ENCODE results near the gene ZFY.

The ZFY gene

DNA sequence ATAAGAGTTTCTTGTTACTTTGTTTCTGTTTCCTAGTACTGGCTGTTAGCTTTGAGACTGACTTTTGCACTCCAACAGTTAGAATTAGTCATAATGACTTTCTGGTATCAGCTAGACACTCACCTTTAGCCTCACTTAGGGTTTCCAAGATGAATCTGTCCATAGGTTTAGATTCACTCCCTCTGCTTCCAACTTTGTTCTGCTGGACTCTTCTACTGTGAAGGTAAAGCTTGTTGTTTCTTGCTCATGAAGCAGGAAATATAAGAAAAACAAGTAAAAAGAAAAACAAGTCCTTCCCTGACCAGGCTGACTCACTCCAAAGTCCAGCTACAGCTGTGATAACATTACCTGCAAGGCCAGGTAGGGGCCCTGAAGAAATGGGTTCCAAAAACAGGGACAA, 67.0 kb downstream of the ZFY start:
- no peak for TF ChIP-seq EZH2phosphoT487 (IDR thresholded peaks at IDR 0.05; ENCODE audit: low read length)
- TF ChIP-seq EZH2 (optimal IDR thresholded peaks at IDR 0.05; ENCODE audit: low read depth, low read length): no peak
- TF ChIP-seq, protein P1, sequence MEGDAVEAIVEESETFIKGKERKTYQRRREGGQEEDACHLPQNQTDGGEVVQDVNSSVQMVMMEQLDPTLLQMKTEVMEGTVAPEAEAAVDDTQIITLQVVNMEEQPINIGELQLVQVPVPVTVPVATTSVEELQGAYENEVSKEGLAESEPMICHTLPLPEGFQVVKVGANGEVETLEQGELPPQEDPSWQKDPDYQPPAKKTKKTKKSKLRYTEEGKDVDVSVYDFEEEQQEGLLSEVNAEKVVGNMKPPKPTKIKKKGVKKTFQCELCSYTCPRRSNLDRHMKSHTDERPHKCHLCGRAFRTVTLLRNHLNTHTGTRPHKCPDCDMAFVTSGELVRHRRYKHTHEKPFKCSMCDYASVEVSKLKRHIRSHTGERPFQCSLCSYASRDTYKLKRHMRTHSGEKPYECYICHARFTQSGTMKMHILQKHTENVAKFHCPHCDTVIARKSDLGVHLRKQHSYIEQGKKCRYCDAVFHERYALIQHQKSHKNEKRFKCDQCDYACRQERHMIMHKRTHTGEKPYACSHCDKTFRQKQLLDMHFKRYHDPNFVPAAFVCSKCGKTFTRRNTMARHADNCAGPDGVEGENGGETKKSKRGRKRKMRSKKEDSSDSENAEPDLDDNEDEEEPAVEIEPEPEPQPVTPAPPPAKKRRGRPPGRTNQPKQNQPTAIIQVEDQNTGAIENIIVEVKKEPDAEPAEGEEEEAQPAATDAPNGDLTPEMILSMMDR (IDR thresholded peaks at IDR 0.05; ENCODE audit: low read length): no peak
- no peaks in the 10 kb centered on the region for H3K4me1 ChIP-seq (ENCODE audit: low read length)
- H3F3A ChIP-seq (ENCODE audit: insufficient read depth, low read length): no peaks in the 10 kb centered on the region
- H2AFZ ChIP-seq (ENCODE audit: low read length): no peak overlapping the region
- no peak overlapping the region for H3K4me2 ChIP-seq (ENCODE audit: low read depth, low read length)
- H3K9me3 ChIP-seq (replicated peaks; ENCODE audit: insufficient read depth, low read length): no peaks in the 10 kb centered on the region
- no peaks in the 10 kb centered on the region for H3K36me3 ChIP-seq (replicated peaks; ENCODE audit: insufficient read depth, low read length)
- no peaks in the 10 kb centered on the region for H3K79me2 ChIP-seq (ENCODE audit: low read length)
- no peak overlapping the region for H3K9ac ChIP-seq (ENCODE audit: low read length)
- H3K27ac ChIP-seq (ENCODE audit: low read length): no peak overlapping the region
- no peak overlapping the region for H3K4me3 ChIP-seq (ENCODE audit: low read length)
- H4K20me1 ChIP-seq (ENCODE audit: insufficient read depth, low read length): no peaks in the 10 kb centered on the region
- DNase-seq: no peak
- H3K27me3 ChIP-seq (replicated peaks; ENCODE audit: insufficient read depth, low read length): no peaks in the 10 kb centered on the region
- H3K9me2 ChIP-seq (replicated peaks; ENCODE audit: insufficient read depth, low read length): no peaks in the 10 kb centered on the region

DNA sequence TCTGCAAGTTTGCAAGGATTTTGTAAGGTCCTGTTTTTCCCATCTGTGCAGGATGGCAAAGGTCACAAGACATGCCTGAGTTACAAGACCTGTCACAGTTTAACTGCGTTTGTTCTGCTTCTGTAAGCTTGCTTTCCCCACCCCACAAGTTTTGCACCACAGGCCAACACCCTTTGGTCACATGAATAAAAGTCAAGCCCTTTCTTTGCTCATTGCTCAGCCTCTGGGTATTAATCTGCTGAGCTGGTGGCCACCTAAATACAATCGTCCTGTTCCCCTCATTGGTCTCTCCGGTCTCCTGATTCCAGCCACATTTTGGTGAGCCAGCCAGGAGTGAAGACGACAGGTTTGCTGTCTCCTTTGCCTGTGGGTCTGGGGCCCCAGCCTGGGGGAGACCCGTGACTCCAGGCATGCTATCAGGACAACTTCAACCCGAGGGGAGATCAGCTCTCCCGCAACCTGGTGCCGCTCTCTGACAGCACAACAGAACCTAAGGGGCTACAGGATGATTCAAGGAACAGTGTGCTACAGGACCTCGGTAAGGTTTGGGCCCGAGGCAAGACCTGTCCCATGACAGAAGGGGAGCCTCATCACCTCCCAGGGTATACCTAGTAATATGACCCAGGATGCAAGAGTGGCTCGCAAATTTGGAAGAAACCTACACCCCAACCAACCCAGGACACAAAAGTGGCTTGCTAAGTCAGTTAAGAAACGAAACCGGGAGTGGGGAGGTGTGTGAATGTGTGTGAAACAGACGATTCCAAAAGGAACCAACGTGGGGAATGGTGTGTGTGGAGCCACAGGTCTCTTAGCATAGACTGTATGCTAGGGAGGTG, 67.7 kb downstream of the ZFY start:
- H3K9ac ChIP-seq (ENCODE audit: low read length): no peak overlapping the region
- H3K9me3 ChIP-seq (replicated peaks; ENCODE audit: insufficient read depth, low read length): no peaks in the 10 kb centered on the region
- H3K36me3 ChIP-seq (replicated peaks; ENCODE audit: insufficient read depth, low read length): no peaks in the 10 kb centered on the region
- no peaks in the 10 kb centered on the region for H3K79me2 ChIP-seq (ENCODE audit: low read length)
- no peak overlapping the region for H3K4me2 ChIP-seq (ENCODE audit: low read depth, low read length)
- no peak overlapping the region for H3K27ac ChIP-seq (ENCODE audit: low read length)
- no peaks in the 10 kb centered on the region for H4K20me1 ChIP-seq (ENCODE audit: insufficient read depth, low read length)
- H3F3A ChIP-seq (ENCODE audit: insufficient read depth, low read length): no peaks in the 10 kb centered on the region
- DNase-seq: no peak
- no peaks in the 10 kb centered on the region for H3K4me1 ChIP-seq (ENCODE audit: low read length)
- H3K4me3 ChIP-seq (ENCODE audit: low read length): no peak overlapping the region
- H2AFZ ChIP-seq (ENCODE audit: low read length): no peak overlapping the region
- H3K9me2 ChIP-seq (replicated peaks; ENCODE audit: insufficient read depth, low read length): no peaks in the 10 kb centered on the region
- TF ChIP-seq, protein P1 (IDR thresholded peaks at IDR 0.05; ENCODE audit: low read length): no peak
- TF ChIP-seq EZH2phosphoT487 (IDR thresholded peaks at IDR 0.05; ENCODE audit: low read length): no peak
- TF ChIP-seq EZH2 (optimal IDR thresholded peaks at IDR 0.05; ENCODE audit: low read depth, low read length): no peak
- H3K27me3 ChIP-seq (replicated peaks; ENCODE audit: insufficient read depth, low read length): no peaks in the 10 kb centered on the region

DNA sequence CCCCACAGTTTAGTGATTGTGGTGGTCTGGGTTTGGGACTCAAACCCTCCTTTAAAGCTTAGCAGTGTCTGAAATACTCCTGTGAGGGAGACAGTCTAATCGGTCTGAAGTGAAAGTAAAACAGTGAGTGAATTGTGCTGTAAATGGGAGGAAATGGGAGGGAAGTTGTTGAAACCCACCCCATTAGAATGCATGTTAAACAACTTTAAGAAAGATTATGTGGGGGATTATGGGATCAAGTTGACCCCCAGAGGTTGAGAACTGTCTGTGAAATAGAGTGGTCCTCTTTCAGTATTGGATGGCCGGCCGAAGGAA, 68.3 kb downstream of the ZFY start:
- H3F3A ChIP-seq (ENCODE audit: insufficient read depth, low read length): no peaks in the 10 kb centered on the region
- no peaks in the 10 kb centered on the region for H3K4me1 ChIP-seq (ENCODE audit: low read length)
- no peak overlapping the region for H3K4me3 ChIP-seq (ENCODE audit: low read length)
- no peaks in the 10 kb centered on the region for H3K79me2 ChIP-seq (ENCODE audit: low read length)
- H3K36me3 ChIP-seq (replicated peaks; ENCODE audit: insufficient read depth, low read length): no peaks in the 10 kb centered on the region
- H4K20me1 ChIP-seq (ENCODE audit: insufficient read depth, low read length): no peaks in the 10 kb centered on the region
- TF ChIP-seq, protein P1 (IDR thresholded peaks at IDR 0.05; ENCODE audit: low read length): no peak
- no peak for TF ChIP-seq EZH2phosphoT487 (IDR thresholded peaks at IDR 0.05; ENCODE audit: low read length)
- TF ChIP-seq EZH2 (optimal IDR thresholded peaks at IDR 0.05; ENCODE audit: low read depth, low read length): no peak
- no peaks in the 10 kb centered on the region for H3K27me3 ChIP-seq (replicated peaks; ENCODE audit: insufficient read depth, low read length)
- no peak for DNase-seq
- H3K9me3 ChIP-seq (replicated peaks; ENCODE audit: insufficient read depth, low read length): no peaks in the 10 kb centered on the region
- H3K9me2 ChIP-seq (replicated peaks; ENCODE audit: insufficient read depth, low read length): no peaks in the 10 kb centered on the region
- no peak overlapping the region for H3K9ac ChIP-seq (ENCODE audit: low read length)
- H3K27ac ChIP-seq (ENCODE audit: low read length): no peak overlapping the region
- H2AFZ ChIP-seq (ENCODE audit: low read length): no peak overlapping the region
- H3K4me2 ChIP-seq (ENCODE audit: low read depth, low read length): no peak overlapping the region
